ENCODE measurements around the gene FBXL20. TPM values are rescaled to one million over a fixed set of nuclear protein-coding genes. Genes with fewer than 3 reads are reported as not detected.
"Not testable (repeated sequence)": the region's sequence is repeated elsewhere in the genome, so short reads cannot be mapped to it uniquely, and the experiment has no call there.

FBXL20 gene
- total RNA-seq, 2 donors from 2014 or later = 15.6 to 18.1 TPM

GRCh38 chr17:39447561-39447960, 46.1 kb upstream of the FBXL20 start:
- no peak for TF ChIP-seq CTCF (conservative IDR thresholded peaks at IDR 0.05)
- no peak overlapping the region for H3K9ac ChIP-seq (ENCODE audit: extremely low read depth, low read length, poor library complexity, severe bottlenecking)

GRCh38 chr17:39443326-39443725, 41.9 kb upstream of the FBXL20 start:
- no peaks in the 10 kb centered on the region for H3K27me3 ChIP-seq (ENCODE audit: control insufficient read depth, insufficient read depth, low read length, poor library complexity, severe bottlenecking)
- Mint-ChIP-seq H3K4me1 (no peaks in the 10 kb centered on the region), H3K27ac (no peak overlapping the region), H3K27me3 (ENCODE audit: insufficient read depth) (no peaks in the 10 kb centered on the region), H3K36me3 (ENCODE audit: low read depth) (peaks cover 79% of the 10 kb centered on the region), H3K4me3 (no peak overlapping the region), H3K9me3 (no peaks in the 10 kb centered on the region)
- no peak overlapping the region for H3K9ac ChIP-seq (ENCODE audit: extremely low read depth, low read length, poor library complexity, severe bottlenecking)
- H3K36me3 ChIP-seq (ENCODE audit: control insufficient read depth, insufficient read depth, low read length) = peaks cover 79% of the 10 kb centered on the region
- H3K4me1 ChIP-seq (ENCODE audit: control insufficient read depth, insufficient read depth, low read length) = no peaks in the 10 kb centered on the region
- DNase-seq = no peak
- no peak overlapping the region for H3K27ac ChIP-seq (ENCODE audit: low read depth, low read length)
- no peak for TF ChIP-seq CTCF (conservative IDR thresholded peaks at IDR 0.05)
- H3K9me3 ChIP-seq (ENCODE audit: control insufficient read depth, low read length) = no peaks in the 10 kb centered on the region
- H3K4me3 ChIP-seq (ENCODE audit: low read length) = no peak overlapping the region

More at GRCh38 chr17:39447561-39447960, 46.1 kb upstream of the FBXL20 start:
- Histone ChIP-seq H3K27ac (ENCODE audit: low read depth, low read length) (no peak overlapping the region), H3K27me3 (ENCODE audit: control insufficient read depth, insufficient read depth, low read length, poor library complexity, severe bottlenecking) (no peaks in the 10 kb centered on the region), H3K4me3 (ENCODE audit: low read length) (no peak overlapping the region), H3K4me1 (ENCODE audit: control insufficient read depth, insufficient read depth, low read length) (no peaks in the 10 kb centered on the region), H3K9me3 (ENCODE audit: control insufficient read depth, low read length) (no peaks in the 10 kb centered on the region), H3K36me3 (ENCODE audit: control insufficient read depth, insufficient read depth, low read length) (peaks cover 45% of the 10 kb centered on the region)
- no peak overlapping the region for H3K27ac Mint-ChIP-seq
- no peaks in the 10 kb centered on the region for H3K9me3 Mint-ChIP-seq
- H3K27me3 Mint-ChIP-seq (ENCODE audit: insufficient read depth) = no peaks in the 10 kb centered on the region
- WGBS, 2 experiments (ENCODE audit: insufficient coverage in 1 of 2, insufficient read length in 1 of 2) = 93 to 97% methylated on average over 3 to 5 of the region's 5 CpGs
- peaks cover 8% of the 10 kb centered on the region for H3K4me1 Mint-ChIP-seq
- peaks cover 48% of the 10 kb centered on the region for H3K36me3 Mint-ChIP-seq (ENCODE audit: low read depth)
- no peak overlapping the region for H3K4me3 Mint-ChIP-seq
- DNase-seq = no peak

- H3K27ac Mint-ChIP-seq; H3K4me3 Mint-ChIP-seq; H3K27me3 Mint-ChIP-seq (ENCODE audit: insufficient read depth); H3K9ac ChIP-seq (ENCODE audit: extremely low read depth, low read length, poor library complexity, severe bottlenecking); H3K9me3 ChIP-seq (ENCODE audit: control insufficient read depth, low read length); H3K4me1 ChIP-seq (ENCODE audit: control insufficient read depth, insufficient read depth, low read length); H3K27me3 ChIP-seq (ENCODE audit: control insufficient read depth, insufficient read depth, low read length, poor library complexity, severe bottlenecking); DNase-seq; H3K27ac ChIP-seq (ENCODE audit: low read depth, low read length); H3K4me1 Mint-ChIP-seq; H3K4me3 ChIP-seq (ENCODE audit: low read length); H3K9me3 Mint-ChIP-seq: not testable (repeated sequence)
- H3K36me3 ChIP-seq (ENCODE audit: control insufficient read depth, insufficient read depth, low read length) = peaks cover 73% of the 10 kb centered on the region
- peaks cover 75% of the 10 kb centered on the region for H3K36me3 Mint-ChIP-seq (ENCODE audit: low read depth)
- 98 to 100% methylated on average over 2 of the region's 2 CpGs for WGBS, 2 experiments (ENCODE audit: insufficient coverage in 1 of 2, insufficient read length in 1 of 2)
Measured at GRCh38 chr17:39439868-39440267, 38.4 kb upstream of the FBXL20 start.

- peaks cover 75% of the 10 kb centered on the region for H3K36me3 ChIP-seq (ENCODE audit: control insufficient read depth, insufficient read depth, low read length)
- H3K4me1 Mint-ChIP-seq = no peaks in the 10 kb centered on the region
- H3K27me3 Mint-ChIP-seq (ENCODE audit: insufficient read depth) = no peaks in the 10 kb centered on the region
- H3K4me1 ChIP-seq (ENCODE audit: control insufficient read depth, insufficient read depth, low read length) = no peaks in the 10 kb centered on the region
- 99% methylated on average over 4 of the region's 4 CpGs; no CpG with 5 or more reads in 1 of the 2 experiments for WGBS, 2 experiments (ENCODE audit: insufficient coverage in 1 of 2, insufficient read length in 1 of 2)
- no peaks in the 10 kb centered on the region for H3K9me3 Mint-ChIP-seq
- peaks cover 60% of the 10 kb centered on the region for H3K36me3 Mint-ChIP-seq (ENCODE audit: low read depth)
- H3K27ac Mint-ChIP-seq = no peak overlapping the region
- no peaks in the 10 kb centered on the region for H3K9me3 ChIP-seq (ENCODE audit: control insufficient read depth, low read length)
- H3K27ac ChIP-seq (ENCODE audit: low read depth, low read length) = no peak overlapping the region
- DNase-seq = no peak
- H3K27me3 ChIP-seq (ENCODE audit: control insufficient read depth, insufficient read depth, low read length, poor library complexity, severe bottlenecking) = no peaks in the 10 kb centered on the region
- H3K9ac ChIP-seq (ENCODE audit: extremely low read depth, low read length, poor library complexity, severe bottlenecking) = no peak overlapping the region
- TF ChIP-seq CTCF (conservative IDR thresholded peaks at IDR 0.05) = no peak
- H3K4me3 Mint-ChIP-seq = no peak overlapping the region
- no peak overlapping the region for H3K4me3 ChIP-seq (ENCODE audit: low read length)
Measured at GRCh38 chr17:39429600-39429999, 28.2 kb upstream of the FBXL20 start.

Data from endodermal cell (in vitro differentiated cells).